ENCODE measurements around the gene COA1. TPM values are rescaled to one million over a fixed set of nuclear protein-coding genes. Genes with fewer than 3 reads are reported as not detected.

Gene COA1
- total RNA-seq, 2 experiments from 2014 or later, result 63.9 to 96.0 TPM

GRCh38 chr7:43769281-43769680 lies 40.0 kb upstream of the COA1 start:
- no peaks in the 10 kb centered on the region for H3K9me3 ChIP-seq (ENCODE audit: low read length)
- peaks cover 1% of the 10 kb centered on the region for H3K4me1 ChIP-seq (ENCODE audit: insufficient read depth, low read length, poor library complexity, severe bottlenecking)
- no peaks in the 10 kb centered on the region for H4K20me1 ChIP-seq (ENCODE audit: insufficient read depth, low read length)
- no peak overlapping the region for H3K4me3 ChIP-seq (ENCODE audit: low read depth, low read length, poor library complexity, severe bottlenecking)
- intact Hi-C loops (cut with micrococcal nuclease; ENCODE audit: unreplicated experiment), result no loop called here
- CTCF ChIA-PET (ENCODE audit: unreplicated experiment), result no interaction called here
- no peak for TF ChIP-seq CTCF (conservative IDR thresholded peaks at IDR 0.05; ENCODE audit: low read length)
- no TSS peak for BruUV-seq (replicated peaks)
- no peaks in the 10 kb centered on the region for H3K9me2 ChIP-seq (ENCODE audit: insufficient read depth, low read length)
- H3K36me3 ChIP-seq (ENCODE audit: insufficient read depth, low read length), result no peaks in the 10 kb centered on the region
- no peak overlapping the region for H2AFZ ChIP-seq (ENCODE audit: low read length)
- POLR2A ChIA-PET, result interaction anchor here (0.7 kb wide), 2 partner anchors 40 to 883 kb away, joined by 5 to 6 read pairs; partner anchors contain the start of gene COA1
- no peak for DNase-seq (ENCODE audit: low spot score)
- H3K4me2 ChIP-seq (ENCODE audit: low read length), result no peak overlapping the region
- no peaks in the 10 kb centered on the region for H3K79me2 ChIP-seq (ENCODE audit: insufficient read depth, low read depth, low read length)
- no peak overlapping the region for H3K27ac ChIP-seq (ENCODE audit: low read depth, low read length, poor library complexity, severe bottlenecking)

- intact Hi-C loops (cut with micrococcal nuclease; ENCODE audit: unreplicated experiment), result no loop called here
- no peak overlapping the region for H3K4me2 ChIP-seq (ENCODE audit: low read length)
- TF ChIP-seq EZH2phosphoT487 (IDR thresholded peaks at IDR 0.05; ENCODE audit: borderline replicate concordance, low read depth, low read length) (no peak), CTCF (conservative IDR thresholded peaks at IDR 0.05; ENCODE audit: low read length) (no peak)
- BruUV-seq (replicated peaks), result no TSS peak
- H3K9me2 ChIP-seq (ENCODE audit: insufficient read depth, low read length), result no peaks in the 10 kb centered on the region
- H2AFZ ChIP-seq (ENCODE audit: low read length), result no peak overlapping the region
- DNase-seq (ENCODE audit: low spot score), result no peak
- H3K9me3 ChIP-seq (ENCODE audit: low read length), result no peaks in the 10 kb centered on the region
- H3K27ac ChIP-seq (ENCODE audit: low read depth, low read length, poor library complexity, severe bottlenecking), result no peak overlapping the region
- no peaks in the 10 kb centered on the region for H3K79me2 ChIP-seq (ENCODE audit: insufficient read depth, low read depth, low read length)
- H3K36me3 ChIP-seq (ENCODE audit: insufficient read depth, low read length), result no peaks in the 10 kb centered on the region
- CTCF ChIA-PET (ENCODE audit: unreplicated experiment), result interaction anchor here (0.6 kb wide), 1 partner anchor 226 kb away, joined by 4 read pairs; no protein-coding TSS in a partner anchor
- peaks cover 5% of the 10 kb centered on the region for H3K4me1 ChIP-seq (ENCODE audit: insufficient read depth, low read length, poor library complexity, severe bottlenecking)
- POLR2A ChIA-PET, result interaction anchor here (0.7 kb wide), 2 partner anchors 40 to 883 kb away, joined by 5 to 6 read pairs; partner anchors contain the start of gene COA1
- H4K20me1 ChIP-seq (ENCODE audit: insufficient read depth, low read length), result no peaks in the 10 kb centered on the region
- no peak overlapping the region for H3K4me3 ChIP-seq (ENCODE audit: low read depth, low read length, poor library complexity, severe bottlenecking)
These were observed 39.6 kb upstream of the COA1 start for GRCh38 chr7:43768887-43769272.

GRCh38 chr7:43768201-43768886 lies 39.0 kb upstream of the COA1 start:
- intact Hi-C loops (cut with micrococcal nuclease; ENCODE audit: unreplicated experiment), result no loop called here

More at GRCh38 chr7:43768201-43768886, 39.0 kb upstream of the COA1 start:
- ChIA-PET POLR2A (interaction anchor here (0.7 kb wide), 2 partner anchors 39 to 884 kb away, joined by 5 to 6 read pairs; partner anchors contain the start of gene COA1), CTCF (ENCODE audit: unreplicated experiment) (interaction anchor here (0.6 kb wide), 1 partner anchor 227 kb away, joined by 4 read pairs; no protein-coding TSS in a partner anchor)
- Histone ChIP-seq H3K4me1 (ENCODE audit: insufficient read depth, low read length, poor library complexity, severe bottlenecking) (peaks cover 6% of the 10 kb centered on the region), H3K9me2 (ENCODE audit: insufficient read depth, low read length) (no peaks in the 10 kb centered on the region), H3K36me3 (ENCODE audit: insufficient read depth, low read length) (no peaks in the 10 kb centered on the region), H3K9me3 (ENCODE audit: low read length) (no peaks in the 10 kb centered on the region), H3K79me2 (ENCODE audit: insufficient read depth, low read depth, low read length) (no peaks in the 10 kb centered on the region), H3K4me2 (ENCODE audit: low read length) (no peak overlapping the region), H3K4me3 (ENCODE audit: low read depth, low read length, poor library complexity, severe bottlenecking) (no peak overlapping the region), H4K20me1 (ENCODE audit: insufficient read depth, low read length) (no peaks in the 10 kb centered on the region), H3K27ac (ENCODE audit: low read depth, low read length, poor library complexity, severe bottlenecking) (no peak overlapping the region), H2AFZ (ENCODE audit: low read length) (no peak overlapping the region)
- BruUV-seq (replicated peaks), result no TSS peak
- TF ChIP-seq EZH2phosphoT487 (IDR thresholded peaks at IDR 0.05; ENCODE audit: borderline replicate concordance, low read depth, low read length), result no peak
- no peak for TF ChIP-seq CTCF (conservative IDR thresholded peaks at IDR 0.05; ENCODE audit: low read length)
- DNase-seq (ENCODE audit: low spot score), result no peak
